SH-SY5Y (cell line): ENCODE results near the gene ARHGEF28.

Experiments used
- GATA2 ChIP-seq: IDR thresholded peaks from 2 replicates; pipeline ENCODE4 v1.6.1; 2011; ENCODE audit warnings: mild to moderate bottlenecking, low read depth, low read length
- GATA3 ChIP-seq: IDR thresholded peaks from 2 replicates; pipeline ENCODE4 v1.6.1; 2011; ENCODE audit warnings: low read depth, mild to moderate bottlenecking, low read length, moderate library complexity

DNA sequence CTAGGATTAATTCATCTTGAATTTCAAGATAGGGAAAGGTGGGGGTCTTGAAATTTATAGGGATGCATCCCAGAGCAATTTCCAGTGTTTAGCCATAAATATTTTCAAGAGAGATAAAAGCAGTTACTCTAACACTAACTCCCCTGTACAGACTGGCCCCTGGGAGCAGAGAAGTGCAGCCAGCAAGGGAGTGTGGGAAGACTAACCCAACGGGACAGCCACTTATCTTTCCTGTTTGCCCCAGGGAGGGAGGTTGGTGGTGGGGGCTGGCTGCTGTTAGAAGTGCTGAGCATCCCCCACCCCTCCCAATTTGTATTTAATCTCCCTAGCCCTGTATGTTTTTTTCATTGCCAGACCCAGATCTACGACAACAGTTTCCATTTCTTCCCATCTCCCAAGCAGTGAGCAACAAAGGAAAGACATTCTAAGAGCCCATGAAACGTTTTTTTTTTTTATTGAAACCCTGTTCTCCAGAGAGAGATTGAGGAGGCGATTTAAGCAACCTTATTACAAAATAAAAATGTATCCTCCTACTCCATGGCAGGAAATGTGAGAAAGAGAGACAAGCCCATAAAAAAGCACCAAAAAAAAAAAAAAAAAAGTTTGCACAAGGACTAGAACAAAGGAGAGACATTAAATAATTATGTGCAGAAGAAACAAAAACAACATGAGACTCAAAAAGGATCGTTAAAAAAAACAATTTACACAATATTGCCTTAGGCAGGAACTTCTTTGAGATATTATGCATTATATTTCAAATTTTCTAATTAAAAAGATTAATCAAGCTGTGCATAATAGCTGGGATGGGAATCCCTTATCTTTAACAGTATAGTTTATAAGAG lies 343.4 kb downstream of the ARHGEF28 start:
- TF ChIP-seq GATA2 (no peak), GATA3 (no peak)
